CD14-positive monocyte (primary cell): ENCODE results near the gene CCL5. TPM values are rescaled to one million over a fixed set of nuclear protein-coding genes. Genes with fewer than 3 reads are reported as not detected.

Experiments
- DNase-seq, 3 donors: peaks; one replicate each; pipeline ENCODE4 v3.0.0-alpha.2; 2011 to 2022
- H2AFZ ChIP-seq: 2 replicates; pipeline ENCODE4 v1.6.0; 2012; ENCODE audit warnings: mild to moderate bottlenecking, low read depth, low read length, inconsistent platforms; ENCODE audit not compliant: insufficient read depth, poor library complexity, severe bottlenecking
- H3K27ac ChIP-seq, 2 donors: 1 replicate in 1 of 2; 2 replicates in 1 of 2; pipeline ENCODE4 v1.5.1; 2012 to 2013; ENCODE audit warnings: low read length in 2 of 2, control low read depth in 1 of 2, inconsistent platforms in 1 of 2, low read depth in 1 of 2, mild to moderate bottlenecking in 1 of 2
- H3K27me3 ChIP-seq, 2 donors: one replicate each; pipeline versions ENCODE4 v1.6.0 to v1.6.1; 2011 to 2013; ENCODE audit warnings: low read length in 2 of 2; ENCODE audit not compliant: control insufficient read depth in 2 of 2, insufficient read depth in 2 of 2
- H3K36me3 ChIP-seq, 2 donors: replicated peaks in 1 of 2; 1 replicate in 1 of 2; 2 replicates in 1 of 2; pipeline versions ENCODE4 v1.5.1 to v1.6.1; 2012 to 2013; ENCODE audit warnings: low read length in 2 of 2, control low read depth in 1 of 2, inconsistent platforms in 1 of 2, mild to moderate bottlenecking in 1 of 2; ENCODE audit not compliant: insufficient read depth in 2 of 2, control insufficient read depth in 1 of 2
- H3K4me1 ChIP-seq, 2 donors: 1 replicate in 1 of 2; 2 replicates in 1 of 2; pipeline versions ENCODE4 v1.5.1 to v1.6.1; 2012 to 2013; ENCODE audit warnings: low read length in 2 of 2, control low read depth in 1 of 2, inconsistent platforms in 1 of 2, mild to moderate bottlenecking in 1 of 2, moderate library complexity in 1 of 2; ENCODE audit not compliant: insufficient read depth in 2 of 2, control insufficient read depth in 1 of 2
- H3K4me2 ChIP-seq: replicated peaks from 2 replicates; pipeline ENCODE3; 2012; ENCODE audit warnings: low read length, moderate library complexity, mild to moderate bottlenecking; ENCODE audit not compliant: poor library complexity, severe bottlenecking; ENCODE audit errors: extremely low read depth
- H3K4me3 ChIP-seq, 3 experiments: fragments of 200-600 bp in 1 of 3; sonication (generic) in 1 of 3; replicated peaks in 1 of 3; 1 replicate in 2 of 3; 2 replicates in 1 of 3; pipeline ENCODE4 v1.5.1; 2011 to 2013; ENCODE audit warnings: low read length in 3 of 3, mild to moderate bottlenecking in 3 of 3, control low read depth in 2 of 3, low read depth in 2 of 3, inconsistent platforms in 1 of 3, moderate library complexity in 1 of 3
- H3K79me2 ChIP-seq: 2 replicates; pipeline ENCODE4 v1.6.0; 2012; ENCODE audit warnings: mild to moderate bottlenecking, control low read depth, inconsistent platforms, low read length, moderate library complexity; ENCODE audit not compliant: insufficient read depth
- H3K9ac ChIP-seq: 2 replicates; pipeline ENCODE4 v1.6.0; 2017; ENCODE audit warnings: low read length, mild to moderate bottlenecking; ENCODE audit not compliant: insufficient read depth, poor library complexity, severe bottlenecking
- H3K9me3 ChIP-seq, 2 donors: replicated peaks in 1 of 2; 1 replicate in 1 of 2; 2 replicates in 1 of 2; pipeline versions ENCODE4 v1.5.1 to v1.6.1; 2012 to 2013; ENCODE audit warnings: low read length in 2 of 2, control low read depth in 1 of 2; ENCODE audit not compliant: control insufficient read depth in 1 of 2, insufficient read depth in 1 of 2
- H4K20me1 ChIP-seq: 2 replicates; pipeline ENCODE4 v1.6.0; 2012; ENCODE audit warnings: mild to moderate bottlenecking, low read length, control low read depth, moderate library complexity; ENCODE audit not compliant: insufficient read depth
- H3K27ac Mint-ChIP-seq, 7 donors: one replicate each; pipeline ENCODE4 v1.8.0; 2020; ENCODE audit warnings: mild to moderate bottlenecking in 7 of 7, mixed read lengths in 7 of 7, moderate library complexity in 6 of 7, inconsistent platforms in 2 of 7
- H3K27me3 Mint-ChIP-seq, 3 donors: one replicate each; pipeline ENCODE4 v1.8.0; 2021 to 2022; ENCODE audit warnings: low read depth in 3 of 3, mild to moderate bottlenecking in 3 of 3, mixed read lengths in 3 of 3, moderate library complexity in 3 of 3, inconsistent platforms in 1 of 3
- H3K36me3 Mint-ChIP-seq, 2 donors: one replicate each; pipeline ENCODE4 v1.8.0; 2020; ENCODE audit warnings: mixed read lengths in 2 of 2, inconsistent platforms in 1 of 2, mild to moderate bottlenecking in 1 of 2
- H3K4me1 Mint-ChIP-seq: one replicate; pipeline ENCODE4 v1.8.0; 2020; ENCODE audit warnings: mild to moderate bottlenecking, mixed read lengths
- H3K4me3 Mint-ChIP-seq, 2 donors: one replicate each; pipeline ENCODE4 v1.8.0; 2020; ENCODE audit warnings: mild to moderate bottlenecking in 2 of 2, mixed read lengths in 2 of 2, moderate library complexity in 1 of 2
- H3K9me3 Mint-ChIP-seq, 7 donors: one replicate each; pipeline ENCODE4 v1.8.0; 2020 to 2022; ENCODE audit warnings: mixed read lengths in 7 of 7, mild to moderate bottlenecking in 6 of 7, moderate library complexity in 6 of 7, inconsistent platforms in 2 of 7
- CTCF ChIP-seq: fragments of 200-600 bp; IDR thresholded peaks from one replicate; pipeline ENCODE4 v1.8.0; 2022; ENCODE audit warnings: antibody characterized with exemption, mild to moderate bottlenecking
- WGBS: methylation state at CpG from one replicate; pipeline ENCODE4 v1.1.5; 2013; ENCODE audit warnings: missing lambda C conversion rate; ENCODE audit not compliant: insufficient coverage; 5-methylcytosine and 5-hydroxymethylcytosine counted together
- intact Hi-C, 2 donors: fragments of 100-400 bp; cut with micrococcal nuclease; formaldehyde crosslinking; loops; one replicate each; pipeline versions ENCODE4 v1.15.0 to v1.15.1; 2023
- polyA plus RNA-seq, 3 donors: library from polyadenylated mRNA; depleted of rRNA in 1 of 3; unstranded in 2 of 3; stranded (reverse) in 1 of 3; fragments of 300-500 nt in 2 of 3; fragments of >200 nt in 1 of 3; fragmentation: Illumina TruSeq in 2 of 3; gene quantifications; 1 replicate in 2 of 3; 2 replicates in 1 of 3; pipeline ENCODE4 v1.2.3, GENCODE V29; 2012 to 2021

CCL5 gene
- polyA plus RNA-seq, 3 donors: 0.95 to 6.8 (median 2.8) TPM

- Histone ChIP-seq H3K4me1 (peaks cover 13 to 30% of the 10 kb centered on the region in 2 donors), H3K4me2 (peak overlapping the region; percentile 4), H3K9me3 (no peaks in the 10 kb centered on the region), H4K20me1 (no peaks in the 10 kb centered on the region), H3K9ac (no peak overlapping the region), H3K79me2 (no peaks in the 10 kb centered on the region), H3K27ac (no peak overlapping the region), H3K4me3 (no peak overlapping the region), H2AFZ (peak overlapping the region; percentile 58), H3K36me3 (no peaks in the 10 kb centered on the region), H3K27me3 (no peaks in the 10 kb centered on the region)
- no peak overlapping the region for H3K27ac Mint-ChIP-seq
- H3K36me3 Mint-ChIP-seq: peaks cover 0 to 2% of the 10 kb centered on the region in 2 donors
- WGBS: no CpG with 5 or more reads among the region's 3 CpGs
- no peaks in the 10 kb centered on the region for H3K9me3 Mint-ChIP-seq
- DNase-seq: no peak
- no peaks in the 10 kb centered on the region for H3K27me3 Mint-ChIP-seq
- intact Hi-C loops: no loop called here
- peaks cover 28% of the 10 kb centered on the region for H3K4me1 Mint-ChIP-seq
- peak overlapping the region; percentile 25 to 64 for H3K4me3 Mint-ChIP-seq
- TF ChIP-seq CTCF: no peak
These were observed 4.4 kb downstream of the CCL5 start for GRCh38 chr17:35875800-35876139.

GRCh38 chr17:35875072-35875799, 4.9 kb downstream of the CCL5 start:
- Histone ChIP-seq H2AFZ (peak overlapping the region; percentile 58), H3K36me3 (no peaks in the 10 kb centered on the region), H3K79me2 (no peaks in the 10 kb centered on the region), H3K4me1 (peaks cover 10 to 24% of the 10 kb centered on the region in 2 donors), H3K4me2 (peak overlapping the region; percentile 4), H3K9ac (no peak overlapping the region), H3K4me3 (peak overlapping the region in 1 of 3 experiments; percentile 38), H4K20me1 (no peaks in the 10 kb centered on the region), H3K9me3 (no peaks in the 10 kb centered on the region), H3K27me3 (no peaks in the 10 kb centered on the region), H3K27ac (no peak overlapping the region)
- Mint-ChIP-seq H3K9me3 (no peaks in the 10 kb centered on the region), H3K27ac (no peak overlapping the region), H3K4me3 (peak overlapping the region; percentile 25 to 64), H3K4me1 (peaks cover 23% of the 10 kb centered on the region), H3K27me3 (no peaks in the 10 kb centered on the region), H3K36me3 (peaks cover 0 to 2% of the 10 kb centered on the region in 2 donors)
- no peak for TF ChIP-seq CTCF
- intact Hi-C loops: no loop called here
- 0% methylated on average over 2 of the region's 5 CpGs for WGBS
- DNase-seq: no peak
